Effector CD8-positive, alpha-beta T cell (primary cell): Measurements from ENCODE around the gene PTGER1.
"Not testable (repeated sequence)": the region's sequence is repeated elsewhere in the genome, so short reads cannot be mapped to it uniquely, and the experiment has no call there.

ENCODE experiments used
- DNase-seq: peaks from one replicate; lab custom pipeline; 2025; lab: John Stamatoyannopoulos, UW
- total RNA-seq, 4 experiments: gene quantifications; one replicate each; lab custom pipeline; 2026; lab: John Stamatoyannopoulos, UW

The PTGER1 gene, protein sequence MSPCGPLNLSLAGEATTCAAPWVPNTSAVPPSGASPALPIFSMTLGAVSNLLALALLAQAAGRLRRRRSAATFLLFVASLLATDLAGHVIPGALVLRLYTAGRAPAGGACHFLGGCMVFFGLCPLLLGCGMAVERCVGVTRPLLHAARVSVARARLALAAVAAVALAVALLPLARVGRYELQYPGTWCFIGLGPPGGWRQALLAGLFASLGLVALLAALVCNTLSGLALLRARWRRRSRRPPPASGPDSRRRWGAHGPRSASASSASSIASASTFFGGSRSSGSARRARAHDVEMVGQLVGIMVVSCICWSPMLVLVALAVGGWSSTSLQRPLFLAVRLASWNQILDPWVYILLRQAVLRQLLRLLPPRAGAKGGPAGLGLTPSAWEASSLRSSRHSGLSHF
- 0 to 0.44 (median 0.15) reads per million in 4 experiments for total RNA-seq

GRCh38 chr19:14475251-14476073 lies at the start of gene PTGER1:
Gene PTGER1 (minus strand): TSS chr19:14475354. CDS start chr19:14474320, 1,034 bp downstream.
- DNase-seq, result no peak

- DNase-seq, result no peak
Observed at GRCh38 chr19:14520543-14520942, 45.4 kb upstream of the PTGER1 start.

DNA sequence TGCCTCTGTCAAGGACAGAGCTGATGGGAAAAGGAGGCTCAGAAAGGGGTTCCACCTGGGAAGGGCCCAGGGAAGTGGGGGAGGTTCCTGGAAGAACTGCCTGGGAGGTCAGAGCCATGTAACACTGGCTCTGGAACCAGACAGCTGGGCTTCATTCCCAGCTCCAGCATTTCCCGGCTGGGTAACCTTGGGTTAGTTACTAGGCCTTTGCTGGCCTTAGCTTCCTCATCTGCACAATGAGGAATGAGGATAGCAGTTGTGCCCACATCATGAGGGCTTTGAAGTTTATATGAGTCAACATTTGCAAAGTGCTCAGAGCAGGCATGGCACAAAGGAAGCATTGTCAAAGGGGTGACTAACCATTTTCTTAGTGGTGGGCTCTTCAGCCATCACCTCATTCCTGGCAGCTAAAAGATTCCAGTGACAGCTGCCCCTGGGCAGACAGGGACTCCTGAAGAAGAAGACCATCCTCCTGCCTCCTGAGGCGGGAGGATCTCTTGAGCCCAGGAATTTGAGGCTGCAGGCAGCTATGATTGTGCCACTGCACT lies 44.8 kb upstream of the PTGER1 start:
- DNase-seq, result no peak

- no peak for DNase-seq
Observed at GRCh38 chr19:14519245-14519859, 44.2 kb upstream of the PTGER1 start.

- DNase-seq, result peak; percentile 59
Observed at GRCh38 chr19:14517840-14518505, 42.8 kb upstream of the PTGER1 start, which contains the start of gene DNAJB1. Gene DNAJB1 (minus strand): TSS chr19:14518397. CDS start chr19:14518349, 48 bp downstream.

- DNase-seq, result no peak
Observed at GRCh38 chr19:14517446-14517839, 42.3 kb upstream of the PTGER1 start.

DNA sequence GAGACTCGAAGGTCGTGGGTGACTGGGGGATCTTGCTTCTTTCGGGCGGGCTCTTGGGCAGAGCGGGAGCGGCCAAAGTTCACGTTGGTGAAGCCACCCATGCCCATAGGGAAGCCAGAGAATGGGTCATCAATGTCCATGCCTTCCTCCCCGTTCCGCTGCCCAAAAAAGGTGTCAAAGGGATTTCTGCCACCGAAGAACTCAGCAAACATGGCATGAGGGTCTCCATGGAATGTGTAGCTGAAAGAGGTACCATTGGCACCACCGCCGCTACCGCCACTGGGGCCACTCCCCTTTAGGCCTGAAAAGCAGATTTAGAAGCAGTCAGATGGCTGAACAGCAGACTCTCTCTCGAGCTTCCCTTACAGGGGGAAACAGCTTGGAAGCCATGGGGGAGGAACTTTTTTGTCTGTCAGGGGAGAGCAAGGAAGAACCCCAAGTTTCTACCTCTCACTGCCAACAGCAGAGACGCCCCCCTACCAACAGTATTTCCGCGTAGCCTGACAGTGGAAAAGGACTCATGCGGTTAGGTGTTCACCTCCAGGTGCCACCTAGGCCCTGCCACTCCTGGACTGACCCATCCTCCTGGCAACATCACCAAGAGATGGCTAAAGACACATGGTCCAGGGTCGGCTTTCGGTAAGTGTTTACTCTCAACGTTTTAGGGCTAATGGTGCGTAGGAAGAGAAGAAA lies 41.7 kb upstream of the PTGER1 start:
- no peak for DNase-seq

- no peak for DNase-seq
Observed at GRCh38 chr19:14516048-14516534, 40.9 kb upstream of the PTGER1 start.

GRCh38 chr19:14515501-14516047 lies 40.4 kb upstream of the PTGER1 start:
- DNase-seq, result no peak

DNA sequence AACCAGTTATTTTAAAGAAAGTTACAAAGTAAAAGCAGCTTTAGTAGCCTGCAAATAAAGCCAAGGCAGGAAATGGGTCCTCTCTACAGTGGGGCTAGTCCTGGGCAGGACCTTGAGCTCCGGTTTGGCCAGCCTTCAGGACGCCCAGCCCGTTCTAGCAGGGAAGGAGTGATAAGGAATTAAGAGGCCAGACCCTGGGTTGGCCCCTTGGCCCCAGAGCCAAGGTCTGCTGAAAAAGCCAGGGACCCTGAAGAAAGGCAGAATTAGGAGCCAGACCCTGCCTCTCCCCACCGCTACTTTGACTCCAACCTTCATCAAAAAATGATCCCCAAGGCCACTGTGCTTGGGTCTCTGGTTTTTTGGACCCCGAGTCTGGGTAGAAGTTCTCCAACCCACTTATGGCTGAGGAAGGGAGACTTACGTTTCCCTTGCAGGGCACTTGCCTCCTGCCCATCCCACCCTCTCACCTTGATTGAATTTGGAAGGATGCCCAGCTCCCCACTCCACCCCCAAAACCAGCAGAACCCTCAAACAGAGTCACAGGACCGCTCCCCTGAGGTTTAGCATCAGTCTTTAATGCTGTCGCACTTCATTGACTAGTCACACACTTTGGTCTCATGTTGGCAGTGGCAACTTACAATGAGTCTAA lies 39.2 kb upstream of the PTGER1 start:
- no peak for DNase-seq

GRCh38 chr19:14512406-14512961 lies 37.3 kb upstream of the PTGER1 start:
- no peak for DNase-seq

DNA sequence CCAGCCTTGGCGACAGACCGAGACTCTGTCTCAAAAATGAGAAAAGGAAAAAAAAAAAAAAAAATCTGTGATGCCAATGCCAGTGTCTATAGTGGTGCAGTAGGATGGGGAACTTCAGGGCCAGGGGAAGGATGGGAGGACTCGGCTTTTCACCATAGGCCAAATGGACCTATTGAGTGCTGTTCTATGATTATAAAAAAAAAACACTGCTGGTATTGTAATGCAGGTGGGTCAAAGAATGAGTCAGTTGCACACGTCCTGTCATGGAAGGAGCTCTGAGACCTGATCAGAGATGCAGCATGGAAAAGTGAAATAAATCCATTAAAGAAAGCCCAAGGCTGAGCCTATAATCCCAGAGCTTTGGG lies 36.1 kb upstream of the PTGER1 start:
- no peak for DNase-seq

- no peak for DNase-seq
Observed at GRCh38 chr19:14510311-14511228, 35.4 kb upstream of the PTGER1 start.

- DNase-seq, result no peak
Observed at GRCh38 chr19:14507704-14508542, 32.8 kb upstream of the PTGER1 start.

DNA sequence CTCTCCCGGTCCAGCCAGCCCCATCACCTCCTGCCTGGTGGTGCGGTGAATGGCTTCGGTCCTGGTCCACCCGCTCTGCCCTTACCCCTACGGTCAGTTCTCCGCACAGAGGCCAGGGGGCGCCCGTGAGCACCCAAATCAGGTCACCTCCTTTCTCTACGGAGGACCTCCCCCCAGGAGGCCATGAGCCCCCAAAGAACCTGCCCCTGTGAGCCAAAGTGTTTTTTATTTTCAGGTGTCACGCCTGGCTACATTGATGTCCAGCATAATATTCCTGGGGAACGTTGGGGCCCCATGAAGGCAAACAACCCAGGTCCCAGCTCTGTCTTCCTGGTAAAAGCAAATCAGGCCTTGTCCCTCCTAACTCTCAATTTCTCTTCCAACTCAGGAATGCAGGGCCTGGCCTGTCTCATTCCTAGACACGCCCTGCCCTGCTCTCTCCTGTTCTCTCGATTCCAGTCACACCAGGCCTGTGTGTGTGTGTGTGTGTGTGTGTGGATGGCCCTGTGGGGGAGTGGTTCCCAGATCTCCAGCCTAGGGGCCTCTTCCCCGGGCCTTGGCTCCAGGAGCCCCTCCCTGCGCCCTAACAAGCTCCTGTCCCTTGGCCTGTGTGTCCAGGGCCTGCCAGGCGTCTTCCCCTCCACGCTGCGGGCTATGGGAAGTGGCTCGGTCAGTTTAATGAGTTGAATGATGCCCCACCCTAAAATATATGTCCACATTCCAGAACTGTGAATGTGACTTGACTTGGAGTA lies 30.5 kb upstream of the PTGER1 start:
- peak; percentile 69 for DNase-seq

DNA sequence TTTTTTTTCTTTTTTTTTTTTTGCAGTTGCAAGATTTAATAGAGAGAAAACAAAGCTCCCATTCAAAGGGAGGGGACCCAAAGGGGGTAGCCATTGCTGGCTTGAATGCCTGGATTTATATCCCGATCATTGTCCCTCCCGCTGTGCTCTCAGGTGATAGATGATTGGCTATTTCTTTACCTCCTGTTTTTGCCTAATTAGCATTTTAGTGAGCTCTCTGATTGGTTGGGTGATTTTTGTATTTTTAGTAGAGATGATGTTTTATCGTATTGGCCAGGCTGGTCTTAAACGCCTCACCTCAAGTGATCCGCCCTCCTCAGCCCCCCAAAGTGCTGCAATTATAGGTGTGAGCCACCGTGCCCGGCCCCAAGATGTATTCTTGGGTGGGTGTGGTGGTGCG lies 29.4 kb upstream of the PTGER1 start:
- not testable (repeated sequence) for DNase-seq

DNA sequence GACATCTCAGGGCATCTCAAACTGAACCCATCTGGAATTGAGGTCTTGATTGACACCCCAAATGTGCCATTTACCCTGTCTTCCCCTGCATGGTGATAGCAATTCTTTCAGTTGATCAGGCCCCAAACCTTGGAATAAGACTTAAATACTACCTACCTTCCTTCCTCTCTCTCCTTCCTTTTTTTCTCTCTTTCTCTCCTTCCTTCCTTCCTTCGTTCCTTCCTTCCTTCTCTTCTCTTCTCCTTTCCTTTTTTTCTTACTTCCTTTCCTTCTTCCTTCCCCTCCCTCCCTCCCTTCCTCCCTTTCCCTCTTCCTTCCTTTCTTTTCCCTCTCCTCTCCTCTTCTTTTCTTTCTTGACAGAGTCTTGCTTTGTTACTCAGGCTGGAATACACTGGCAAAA lies 28.1 kb upstream of the PTGER1 start:
- DNase-seq, result no peak
